Fibroblast of pulmonary artery (primary cell): Measurements from ENCODE around the gene SMYD1.
A peak's percentile ranks its signal among the peaks of the same experiment; 100 is the strongest.

Experiments
- DNase-seq: peaks from one replicate; pipeline ENCODE4 v3.0.0-alpha.2; 2010; ENCODE audit warnings: low read depth
- H3K4me3 ChIP-seq: replicated peaks from 2 replicates; pipeline ENCODE4 v1.5.1; 2011; ENCODE audit warnings: low read depth, mild to moderate bottlenecking, control low read depth, low read length, moderate library complexity
- TF ChIP-seq, protein P1 (sequence below): IDR thresholded peaks from 2 replicates; pipeline ENCODE4 v1.5.1; 2011; ENCODE audit warnings: mild to moderate bottlenecking, control low read depth, low read length, inconsistent platforms; ENCODE audit errors: missing control alignments

Gene SMYD1

DNA sequence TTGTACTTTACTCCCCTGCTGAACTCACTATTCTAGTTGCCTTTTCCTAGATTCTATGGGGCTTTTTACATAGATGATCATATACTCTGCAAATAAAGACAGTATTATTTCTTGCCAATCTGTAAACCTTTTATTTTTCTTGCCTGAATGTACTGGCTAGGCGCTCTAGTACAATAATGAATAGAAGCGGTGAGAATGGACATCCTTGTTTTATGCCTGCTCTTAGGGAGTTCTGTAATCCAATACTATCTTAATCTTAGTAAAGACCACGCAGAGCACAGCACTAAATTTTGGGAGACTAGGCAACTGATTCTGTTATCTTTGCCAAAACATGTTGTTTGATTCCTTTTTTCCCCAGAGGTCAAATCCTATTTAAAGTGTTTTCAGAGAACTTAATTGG, 19.1 kb upstream of the SMYD1 start:
- TF ChIP-seq, protein P1, sequence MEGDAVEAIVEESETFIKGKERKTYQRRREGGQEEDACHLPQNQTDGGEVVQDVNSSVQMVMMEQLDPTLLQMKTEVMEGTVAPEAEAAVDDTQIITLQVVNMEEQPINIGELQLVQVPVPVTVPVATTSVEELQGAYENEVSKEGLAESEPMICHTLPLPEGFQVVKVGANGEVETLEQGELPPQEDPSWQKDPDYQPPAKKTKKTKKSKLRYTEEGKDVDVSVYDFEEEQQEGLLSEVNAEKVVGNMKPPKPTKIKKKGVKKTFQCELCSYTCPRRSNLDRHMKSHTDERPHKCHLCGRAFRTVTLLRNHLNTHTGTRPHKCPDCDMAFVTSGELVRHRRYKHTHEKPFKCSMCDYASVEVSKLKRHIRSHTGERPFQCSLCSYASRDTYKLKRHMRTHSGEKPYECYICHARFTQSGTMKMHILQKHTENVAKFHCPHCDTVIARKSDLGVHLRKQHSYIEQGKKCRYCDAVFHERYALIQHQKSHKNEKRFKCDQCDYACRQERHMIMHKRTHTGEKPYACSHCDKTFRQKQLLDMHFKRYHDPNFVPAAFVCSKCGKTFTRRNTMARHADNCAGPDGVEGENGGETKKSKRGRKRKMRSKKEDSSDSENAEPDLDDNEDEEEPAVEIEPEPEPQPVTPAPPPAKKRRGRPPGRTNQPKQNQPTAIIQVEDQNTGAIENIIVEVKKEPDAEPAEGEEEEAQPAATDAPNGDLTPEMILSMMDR = no peak
- no peak for DNase-seq

DNA sequence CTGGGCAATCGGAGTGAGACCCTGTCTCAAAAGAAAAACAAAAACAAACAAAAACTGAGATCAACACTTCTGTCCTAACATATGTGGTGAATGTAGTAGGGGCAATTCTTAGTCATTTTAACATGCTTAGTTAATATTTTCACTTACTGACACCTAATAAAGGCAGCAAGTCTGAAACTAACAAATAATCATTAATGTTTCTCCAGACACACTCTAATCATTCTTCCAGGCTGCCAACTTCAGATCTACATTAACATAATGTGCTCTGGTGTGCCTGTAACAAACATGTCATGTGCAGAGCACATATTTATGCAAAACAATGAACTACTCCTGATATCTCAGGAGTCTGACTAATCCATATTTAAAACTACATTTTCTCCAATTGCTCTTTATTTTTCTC, 18.0 kb upstream of the SMYD1 start:
- DNase-seq = no peak
- H3K4me3 ChIP-seq = no peak overlapping the region
- TF ChIP-seq, protein P1 = no peak

More for the DNA sequence above, 19.1 kb upstream of the SMYD1 start:
- no peak overlapping the region for H3K4me3 ChIP-seq

GRCh38 chr2:88051792-88052191, 15.8 kb upstream of the SMYD1 start:
- TF ChIP-seq, protein P1 = no peak
- H3K4me3 ChIP-seq = no peak overlapping the region
- no peak for DNase-seq

GRCh38 chr2:88053296-88053695, 14.3 kb upstream of the SMYD1 start:
- peak; percentile 80 for DNase-seq
- peak overlapping the region; percentile 87 for H3K4me3 ChIP-seq
- TF ChIP-seq, protein P1 = no peak

GRCh38 chr2:88053934-88054781, 13.5 kb upstream of the SMYD1 start:
- TF ChIP-seq, protein P1 = no peak
- H3K4me3 ChIP-seq = peak overlapping the region; percentile 87
- peak; percentile 8 for DNase-seq

GRCh38 chr2:88054782-88055370, 12.7 kb upstream of the SMYD1 start:
- DNase-seq = peak; percentile 48

More at GRCh38 chr2:88054782-88055370, 12.7 kb upstream of the SMYD1 start:
- TF ChIP-seq, protein P1 = no peak
- H3K4me3 ChIP-seq = peak overlapping the region; percentile 87
